NCI-H2227 treated with DMSO at 0.1 percent for 48 hours (cell line): ENCODE data around the gene LTBP1.
"Not testable (repeated sequence)": the region's sequence is repeated elsewhere in the genome, so short reads cannot be mapped to it uniquely, and the experiment has no call there.

Experiments
- DNase-seq: peaks from one replicate; lab custom pipeline; 2025; lab: John Stamatoyannopoulos, UW

The LTBP1 gene

GRCh38 chr2:32946314-32947075 lies at the start of gene LTBP1:
Gene LTBP1 (plus strand): TSS chr2:32946953. CDS start chr2:32947325, 372 bp downstream.
- DNase-seq, result peak; percentile 70

GRCh38 chr2:32900246-32900973 lies 46.3 kb upstream of the LTBP1 start:
- no peak for DNase-seq

- DNase-seq, result no peak
Measured at GRCh38 chr2:32901313-32901712, 45.4 kb upstream of the LTBP1 start.

GRCh38 chr2:32902174-32902573 lies 44.6 kb upstream of the LTBP1 start:
- DNase-seq, result no peak

- DNase-seq, result no peak
Measured at GRCh38 chr2:32902986-32903385, 43.8 kb upstream of the LTBP1 start.

- no peak for DNase-seq
Measured at GRCh38 chr2:32904074-32904473, 42.7 kb upstream of the LTBP1 start.

- DNase-seq, result no peak
Measured at GRCh38 chr2:32904751-32905150, 42.0 kb upstream of the LTBP1 start.

- no peak for DNase-seq
Measured at GRCh38 chr2:32905270-32905669, 41.5 kb upstream of the LTBP1 start.

- no peak for DNase-seq
Measured at GRCh38 chr2:32910883-32911598, 35.7 kb upstream of the LTBP1 start.

- no peak for DNase-seq
Measured at GRCh38 chr2:32915694-32916093, 31.1 kb upstream of the LTBP1 start.

GRCh38 chr2:32918774-32919173 lies 28.0 kb upstream of the LTBP1 start:
- no peak for DNase-seq

GRCh38 chr2:32919901-32920300 lies 26.9 kb upstream of the LTBP1 start:
- not testable (repeated sequence) for DNase-seq

GRCh38 chr2:32921486-32921885 lies 25.3 kb upstream of the LTBP1 start:
- DNase-seq, result not testable (repeated sequence)

GRCh38 chr2:32922501-32922900 lies 24.3 kb upstream of the LTBP1 start:
- no peak for DNase-seq

- DNase-seq, result no peak
Measured at GRCh38 chr2:32923109-32923508, 23.6 kb upstream of the LTBP1 start.

GRCh38 chr2:32925283-32925815 lies 21.4 kb upstream of the LTBP1 start:
- DNase-seq, result no peak

- DNase-seq, result no peak
Measured at GRCh38 chr2:32925976-32926707, 20.6 kb upstream of the LTBP1 start.

- DNase-seq, result no peak
Measured at GRCh38 chr2:32926708-32927084, 20.1 kb upstream of the LTBP1 start.

- no peak for DNase-seq
Measured at GRCh38 chr2:32930436-32930835, 16.3 kb upstream of the LTBP1 start.

GRCh38 chr2:32931519-32931918 lies 15.2 kb upstream of the LTBP1 start:
- DNase-seq, result no peak

- no peak for DNase-seq
Measured at GRCh38 chr2:32931945-32932709, 14.6 kb upstream of the LTBP1 start.
